Measurements from ENCODE around the gene ZNF562. TPM values are rescaled to one million over a fixed set of nuclear protein-coding genes. Genes with fewer than 3 reads are reported as not detected.

Gene ZNF562
- total RNA-seq, 4 donors from 2014 or later: 5.6 to 36.8 (median 17.6) TPM

GRCh38 chr19:9711815-9712214 lies 36.9 kb upstream of the ZNF562 start:
- DNase-seq: no peak
- intact Hi-C loops (cut with DNase I; ENCODE audit: low total_unique reads): no loop called here
- H3K4me3 ChIP-seq: no peak overlapping the region
- no peaks in the 10 kb centered on the region for H3K4me1 ChIP-seq
- peaks cover 4 to 25% of the 10 kb centered on the region in 2 donors for H3K9me3 ChIP-seq
- no peaks in the 10 kb centered on the region for H3K36me3 ChIP-seq
- in situ Hi-C loops (cut with MboI; ENCODE audit: low pct_ligation_motif_present in 1 of 4, low pct_unique_long_range_greater_than_20kb in 1 of 4, low sequenced_read_pairs in 3 of 4): no loop called here
- no peaks in the 10 kb centered on the region for H3K27me3 ChIP-seq
- TF ChIP-seq POLR2AphosphoS5 (IDR thresholded peaks at IDR 0.05) (no peak), EP300 (IDR thresholded peaks at IDR 0.05; ENCODE audit: low read depth) (no peak), CTCF (IDR thresholded peaks at IDR 0.05) (no peak), POLR2A (IDR thresholded peaks at IDR 0.05) (no peak)
- no peak overlapping the region for H3K27ac ChIP-seq
- WGBS, 2 donors (ENCODE audit: low coverage in 1 of 2): 98 to 100% methylated on average over 3 of the region's 3 CpGs

- Histone ChIP-seq H3K9me3 (peaks cover 4 to 25% of the 10 kb centered on the region in 2 donors), H3K4me1 (no peaks in the 10 kb centered on the region), H3K36me3 (no peaks in the 10 kb centered on the region), H3K27me3 (no peaks in the 10 kb centered on the region), H3K4me3 (no peak overlapping the region), H3K27ac (peak overlapping the region in 1 of 4 donors; percentile 47)
- DNase-seq: peak; percentile 10
- in situ Hi-C loops (cut with MboI; ENCODE audit: low pct_ligation_motif_present in 1 of 4, low pct_unique_long_range_greater_than_20kb in 1 of 4, low sequenced_read_pairs in 3 of 4) (no loop called here), intact Hi-C loops (cut with DNase I; ENCODE audit: low total_unique reads) (no loop called here)
- WGBS, 2 donors (ENCODE audit: low coverage in 1 of 2): 0 to 17% methylated on average over 1 of the region's 1 CpG
- TF ChIP-seq EP300 (IDR thresholded peaks at IDR 0.05; ENCODE audit: low read depth): no peak
- TF ChIP-seq POLR2A (IDR thresholded peaks at IDR 0.05): no peak
- no peak for TF ChIP-seq POLR2AphosphoS5 (IDR thresholded peaks at IDR 0.05)
- TF ChIP-seq CTCF (IDR thresholded peaks at IDR 0.05): no peak
Measured at GRCh38 chr19:9709305-9709704, 34.4 kb upstream of the ZNF562 start.

GRCh38 chr19:9705836-9706235 lies 30.9 kb upstream of the ZNF562 start:
- H3K9me3 ChIP-seq: peaks cover 3 to 5% of the 10 kb centered on the region in 2 donors
- WGBS, 2 donors (ENCODE audit: low coverage in 1 of 2): 83 to 93% methylated on average over 4 to 6 of the region's 6 CpGs
- H3K27me3 ChIP-seq: no peaks in the 10 kb centered on the region
- no peak overlapping the region for H3K4me3 ChIP-seq
- in situ Hi-C loops (cut with MboI; ENCODE audit: low pct_ligation_motif_present in 1 of 4, low pct_unique_long_range_greater_than_20kb in 1 of 4, low sequenced_read_pairs in 3 of 4) (no loop called here), intact Hi-C loops (cut with DNase I; ENCODE audit: low total_unique reads) (no loop called here)
- TF ChIP-seq POLR2A (IDR thresholded peaks at IDR 0.05): no peak
- no peaks in the 10 kb centered on the region for H3K4me1 ChIP-seq
- H3K36me3 ChIP-seq: no peaks in the 10 kb centered on the region
- no peak overlapping the region for H3K27ac ChIP-seq
- no peak for DNase-seq

GRCh38 chr19:9702186-9702585 lies 27.3 kb upstream of the ZNF562 start:
- Histone ChIP-seq H3K4me1 (no peaks in the 10 kb centered on the region), H3K27me3 (no peaks in the 10 kb centered on the region), H3K9me3 (no peaks in the 10 kb centered on the region), H3K27ac (no peak overlapping the region), H3K36me3 (no peaks in the 10 kb centered on the region), H3K4me3 (no peak overlapping the region)
- in situ Hi-C loops (cut with MboI; ENCODE audit: low pct_ligation_motif_present in 1 of 4, low pct_unique_long_range_greater_than_20kb in 1 of 4, low sequenced_read_pairs in 3 of 4): no loop called here
- WGBS, 2 donors (ENCODE audit: low coverage in 1 of 2): 71 to 82% methylated on average over 1 to 6 of the region's 6 CpGs
- TF ChIP-seq POLR2A (IDR thresholded peaks at IDR 0.05) (no peak), POLR2AphosphoS5 (IDR thresholded peaks at IDR 0.05) (no peak), CTCF (IDR thresholded peaks at IDR 0.05) (no peak), EP300 (IDR thresholded peaks at IDR 0.05; ENCODE audit: low read depth) (no peak)
- intact Hi-C loops (cut with DNase I; ENCODE audit: low total_unique reads): no loop called here
- no peak for DNase-seq
